Activated naive CD8-positive, alpha-beta T cell treated with anti-CD3 and anti-CD28 coated beads for 36 hours (primary cell): Measurements from ENCODE around the gene PLEKHN1. TPM values are rescaled to one million over a fixed set of nuclear protein-coding genes. Genes with fewer than 3 reads are reported as not detected.
"Not testable (repeated sequence)": the region's sequence is repeated elsewhere in the genome, so short reads cannot be mapped to it uniquely, and the experiment has no call there.

Experiments
- DNase-seq: peaks from one replicate; pipeline ENCODE4 v3.0.0; 2021
- H3K27ac Mint-ChIP-seq: one replicate; pipeline ENCODE4 v1.8.0; 2022; ENCODE audit warnings: mild to moderate bottlenecking, moderate library complexity, mixed read lengths
- H3K27me3 Mint-ChIP-seq: one replicate; pipeline ENCODE4 v1.8.0; 2022; ENCODE audit warnings: mild to moderate bottlenecking, mixed read lengths
- H3K36me3 Mint-ChIP-seq: one replicate; pipeline ENCODE4 v1.8.0; 2021; ENCODE audit warnings: mild to moderate bottlenecking, mixed read lengths
- H3K4me1 Mint-ChIP-seq: one replicate; pipeline ENCODE4 v1.8.0; 2021; ENCODE audit warnings: mixed read lengths
- H3K4me3 Mint-ChIP-seq: one replicate; pipeline ENCODE4 v1.8.0; 2022; ENCODE audit warnings: mild to moderate bottlenecking, moderate library complexity, mixed read lengths
- H3K9me3 Mint-ChIP-seq: one replicate; pipeline ENCODE4 v1.8.0; 2022; ENCODE audit warnings: mixed read lengths
- total RNA-seq, 2 experiments: library from RNA; stranded (reverse); gene quantifications; one replicate each; pipeline ENCODE4 v1.2.3, GENCODE V29; 2021

Gene PLEKHN1
- total RNA-seq, 2 experiments from 2014 or later: 0.85 to 1.3 TPM

GRCh38 chr1:979744-980072, 13.4 kb downstream of the PLEKHN1 start:
- Mint-ChIP-seq H3K27ac (no peak overlapping the region), H3K4me3 (no peak overlapping the region), H3K36me3 (no peaks in the 10 kb centered on the region)

GRCh38 chr1:980137-980571, 13.9 kb downstream of the PLEKHN1 start:
- no peak overlapping the region for H3K27ac Mint-ChIP-seq
- H3K4me3 Mint-ChIP-seq: no peak overlapping the region
- H3K27me3 Mint-ChIP-seq: peaks cover 23% of the 10 kb centered on the region
- H3K9me3 Mint-ChIP-seq: no peaks in the 10 kb centered on the region
- H3K4me1 Mint-ChIP-seq: no peaks in the 10 kb centered on the region
- H3K36me3 Mint-ChIP-seq: no peaks in the 10 kb centered on the region
- no peak for DNase-seq

More at GRCh38 chr1:979744-980072, 13.4 kb downstream of the PLEKHN1 start:
- H3K4me1 Mint-ChIP-seq: no peaks in the 10 kb centered on the region
- no peaks in the 10 kb centered on the region for H3K9me3 Mint-ChIP-seq
- no peak for DNase-seq
- H3K27me3 Mint-ChIP-seq: peaks cover 23% of the 10 kb centered on the region

- H3K9me3 Mint-ChIP-seq: no peaks in the 10 kb centered on the region
- DNase-seq: no peak
- no peak overlapping the region for H3K27ac Mint-ChIP-seq
- H3K27me3 Mint-ChIP-seq: peaks cover 24% of the 10 kb centered on the region
- no peaks in the 10 kb centered on the region for H3K36me3 Mint-ChIP-seq
- H3K4me3 Mint-ChIP-seq: no peak overlapping the region
- no peaks in the 10 kb centered on the region for H3K4me1 Mint-ChIP-seq
Measured at GRCh38 chr1:980602-981395, 14.5 kb downstream of the PLEKHN1 start.

GRCh38 chr1:981491-981954, 15.2 kb downstream of the PLEKHN1 start:
- no peaks in the 10 kb centered on the region for H3K4me1 Mint-ChIP-seq
- peaks cover 27% of the 10 kb centered on the region for H3K27me3 Mint-ChIP-seq
- H3K4me3 Mint-ChIP-seq: no peak overlapping the region
- no peaks in the 10 kb centered on the region for H3K9me3 Mint-ChIP-seq
- no peak for DNase-seq
- no peak overlapping the region for H3K27ac Mint-ChIP-seq
- H3K36me3 Mint-ChIP-seq: no peaks in the 10 kb centered on the region

- H3K4me1 Mint-ChIP-seq: no peaks in the 10 kb centered on the region
- no peaks in the 10 kb centered on the region for H3K9me3 Mint-ChIP-seq
- H3K36me3 Mint-ChIP-seq: no peaks in the 10 kb centered on the region
- DNase-seq: no peak
- no peak within 1 kb of the TSS for H3K27ac Mint-ChIP-seq
- H3K27me3 Mint-ChIP-seq: peaks cover 27% of the 10 kb centered on the region
- no peak within 1 kb of the TSS for H3K4me3 Mint-ChIP-seq
Measured at GRCh38 chr1:981955-982558, 15.8 kb downstream of the PLEKHN1 start, which contains the start of gene PERM1. Gene PERM1 (minus strand): TSS chr1:982093. CDS start chr1:981029, 1,064 bp downstream.

GRCh38 chr1:982765-983436, 16.6 kb downstream of the PLEKHN1 start:
- Mint-ChIP-seq H3K36me3 (no peaks in the 10 kb centered on the region), H3K4me3 (no peak overlapping the region), H3K27ac (no peak overlapping the region), H3K9me3 (no peaks in the 10 kb centered on the region), H3K4me1 (no peaks in the 10 kb centered on the region), H3K27me3 (peaks cover 33% of the 10 kb centered on the region)
- DNase-seq: no peak

GRCh38 chr1:983798-984475, 17.7 kb downstream of the PLEKHN1 start:
- Mint-ChIP-seq H3K36me3 (no peaks in the 10 kb centered on the region), H3K27me3 (peaks cover 38% of the 10 kb centered on the region), H3K4me1 (no peaks in the 10 kb centered on the region), H3K27ac (no peak overlapping the region), H3K4me3 (no peak overlapping the region), H3K9me3 (no peaks in the 10 kb centered on the region)
- DNase-seq: peak; percentile 60

GRCh38 chr1:984476-984814, 18.2 kb downstream of the PLEKHN1 start:
- H3K27me3 Mint-ChIP-seq: peaks cover 43% of the 10 kb centered on the region
- H3K27ac Mint-ChIP-seq: no peak overlapping the region
- H3K36me3 Mint-ChIP-seq: no peaks in the 10 kb centered on the region
- no peak for DNase-seq
- H3K9me3 Mint-ChIP-seq: no peaks in the 10 kb centered on the region
- H3K4me1 Mint-ChIP-seq: no peaks in the 10 kb centered on the region
- no peak overlapping the region for H3K4me3 Mint-ChIP-seq

GRCh38 chr1:985126-985525, 18.8 kb downstream of the PLEKHN1 start:
- Mint-ChIP-seq H3K27ac (no peak overlapping the region), H3K4me3 (no peak overlapping the region), H3K4me1 (no peaks in the 10 kb centered on the region), H3K27me3 (peaks cover 50% of the 10 kb centered on the region), H3K36me3 (no peaks in the 10 kb centered on the region), H3K9me3 (no peaks in the 10 kb centered on the region)
- no peak for DNase-seq

- not testable (repeated sequence) for DNase-seq, H3K36me3 Mint-ChIP-seq, H3K27ac Mint-ChIP-seq, H3K9me3 Mint-ChIP-seq, H3K4me3 Mint-ChIP-seq, H3K4me1 Mint-ChIP-seq
- peaks cover 49% of the 10 kb centered on the region for H3K27me3 Mint-ChIP-seq
Measured at GRCh38 chr1:988061-988460, 21.8 kb downstream of the PLEKHN1 start.

- H3K27ac Mint-ChIP-seq, DNase-seq, H3K9me3 Mint-ChIP-seq, H3K4me3 Mint-ChIP-seq, H3K36me3 Mint-ChIP-seq: not testable (repeated sequence)
- Mint-ChIP-seq H3K4me1 (peaks cover 11% of the 10 kb centered on the region), H3K27me3 (peaks cover 45% of the 10 kb centered on the region)
Measured at GRCh38 chr1:991275-991674, 25.0 kb downstream of the PLEKHN1 start.

- no peaks in the 10 kb centered on the region for H3K36me3 Mint-ChIP-seq
- peaks cover 12% of the 10 kb centered on the region for H3K4me1 Mint-ChIP-seq
- H3K4me3 Mint-ChIP-seq: peak overlapping the region; percentile 6
- H3K27ac Mint-ChIP-seq: no peak overlapping the region
- no peak for DNase-seq
- peaks cover 45% of the 10 kb centered on the region for H3K27me3 Mint-ChIP-seq
- H3K9me3 Mint-ChIP-seq: peaks cover 4% of the 10 kb centered on the region
Measured at GRCh38 chr1:991895-992294, 25.6 kb downstream of the PLEKHN1 start.

GRCh38 chr1:992362-992761, 26.1 kb downstream of the PLEKHN1 start:
- Mint-ChIP-seq H3K27ac (no peak overlapping the region), H3K9me3 (peaks cover 4% of the 10 kb centered on the region), H3K27me3 (peaks cover 47% of the 10 kb centered on the region), H3K36me3 (no peaks in the 10 kb centered on the region), H3K4me3 (peak overlapping the region; percentile 6), H3K4me1 (peaks cover 13% of the 10 kb centered on the region)
- DNase-seq: no peak

- H3K4me1 Mint-ChIP-seq: peaks cover 13% of the 10 kb centered on the region
- no peak overlapping the region for H3K27ac Mint-ChIP-seq
- peaks cover 43% of the 10 kb centered on the region for H3K27me3 Mint-ChIP-seq
- H3K36me3 Mint-ChIP-seq: no peaks in the 10 kb centered on the region
- no peak overlapping the region for H3K4me3 Mint-ChIP-seq
- H3K9me3 Mint-ChIP-seq: peaks cover 4% of the 10 kb centered on the region
- no peak for DNase-seq
Measured at GRCh38 chr1:993379-993995, 27.2 kb downstream of the PLEKHN1 start.

GRCh38 chr1:994546-994945, 28.3 kb downstream of the PLEKHN1 start:
- not testable (repeated sequence) for DNase-seq, H3K9me3 Mint-ChIP-seq, H3K36me3 Mint-ChIP-seq, H3K27ac Mint-ChIP-seq, H3K4me3 Mint-ChIP-seq
- Mint-ChIP-seq H3K27me3 (peaks cover 37% of the 10 kb centered on the region), H3K4me1 (peaks cover 13% of the 10 kb centered on the region)
